ENCODE measurements around the gene TEX19.

DNA sequence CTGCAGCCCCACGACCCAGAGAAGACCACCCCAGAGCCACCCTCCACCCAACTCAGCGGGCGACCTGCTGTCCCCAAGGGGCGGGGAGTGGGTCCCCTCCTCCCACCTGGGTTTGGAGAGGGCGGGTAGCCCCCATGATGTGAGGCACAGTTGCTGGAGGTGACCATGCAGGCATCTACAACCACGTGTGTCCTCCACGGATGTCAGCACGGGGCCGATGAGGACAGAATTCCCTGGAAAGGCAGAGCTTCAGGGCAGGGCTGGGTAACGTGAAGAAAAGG is 19.6 kb downstream of the TEX19 start:
- TF ChIP-seq, protein P1, sequence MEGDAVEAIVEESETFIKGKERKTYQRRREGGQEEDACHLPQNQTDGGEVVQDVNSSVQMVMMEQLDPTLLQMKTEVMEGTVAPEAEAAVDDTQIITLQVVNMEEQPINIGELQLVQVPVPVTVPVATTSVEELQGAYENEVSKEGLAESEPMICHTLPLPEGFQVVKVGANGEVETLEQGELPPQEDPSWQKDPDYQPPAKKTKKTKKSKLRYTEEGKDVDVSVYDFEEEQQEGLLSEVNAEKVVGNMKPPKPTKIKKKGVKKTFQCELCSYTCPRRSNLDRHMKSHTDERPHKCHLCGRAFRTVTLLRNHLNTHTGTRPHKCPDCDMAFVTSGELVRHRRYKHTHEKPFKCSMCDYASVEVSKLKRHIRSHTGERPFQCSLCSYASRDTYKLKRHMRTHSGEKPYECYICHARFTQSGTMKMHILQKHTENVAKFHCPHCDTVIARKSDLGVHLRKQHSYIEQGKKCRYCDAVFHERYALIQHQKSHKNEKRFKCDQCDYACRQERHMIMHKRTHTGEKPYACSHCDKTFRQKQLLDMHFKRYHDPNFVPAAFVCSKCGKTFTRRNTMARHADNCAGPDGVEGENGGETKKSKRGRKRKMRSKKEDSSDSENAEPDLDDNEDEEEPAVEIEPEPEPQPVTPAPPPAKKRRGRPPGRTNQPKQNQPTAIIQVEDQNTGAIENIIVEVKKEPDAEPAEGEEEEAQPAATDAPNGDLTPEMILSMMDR (IDR thresholded peaks at IDR 0.05) = no peak
- no peak for TF ChIP-seq POLR2A (IDR thresholded peaks at IDR 0.05)
